IMR-90 (cell line): ENCODE measurements around the gene SENP7. TPM values are rescaled to one million over a fixed set of nuclear protein-coding genes. Genes with fewer than 3 reads are reported as not detected.

Experiments used
- ATAC-seq: fragments of 200-7000 bp; cut with Tn5 transposase; 2 replicates; pipeline ENCODE4 v1.9.1; 2020; ENCODE audit warnings: low read depth, mild to moderate bottlenecking, moderate library complexity
- BruUV-seq: library from RNA; stranded (reverse); fragments of 400-500 nt; replicated peaks from 2 replicates; lab custom pipeline; 2021; lab: Mats Ljungman, UMichigan
- CTCF ChIA-PET: fragments of 300-600 bp; formaldehyde crosslinking; extraction: SDS; loops from one replicate; lab custom pipeline; 2021; ENCODE audit warnings: antibody characterized with exemption; lab: Yijun Ruan, JAX
- POLR2A ChIA-PET: fragments of 300-600 bp; sonication (Branson Sonifier 250); formaldehyde crosslinking; loops from one replicate; lab custom pipeline; 2022; ENCODE audit warnings: antibody characterized with exemption; ENCODE audit not compliant: unreplicated experiment; lab: Charles Lee
- DNase-seq: peaks from one replicate; pipeline ENCODE4 v3.0.0; 2013
- H2AFZ ChIP-seq: replicated peaks from 2 replicates; pipeline ENCODE3; 2013; ENCODE audit warnings: low read length, mild to moderate bottlenecking; ENCODE audit not compliant: poor library complexity
- H2AK5ac ChIP-seq: 2 replicates; pipeline ENCODE4 v1.6.1; 2013; ENCODE audit warnings: low read depth, low read length, inconsistent platforms
- H2AK9ac ChIP-seq: replicated peaks from 2 replicates; pipeline ENCODE3; 2013; ENCODE audit warnings: mild to moderate bottlenecking, low read depth, low read length, moderate library complexity; ENCODE audit not compliant: poor library complexity
- H2BK120ac ChIP-seq: 2 replicates; pipeline ENCODE4 v1.6.1; 2013; ENCODE audit warnings: low read depth, low read length, inconsistent platforms
- H2BK15ac ChIP-seq: 3 replicates; pipeline ENCODE4 v1.6.1; 2013; ENCODE audit warnings: low read depth, low read length, inconsistent platforms
- H2BK20ac ChIP-seq: 2 replicates; pipeline ENCODE4 v1.6.1; 2013; ENCODE audit warnings: low read depth, mild to moderate bottlenecking, inconsistent platforms, low read length, moderate library complexity
- H2BK5ac ChIP-seq: 2 replicates; pipeline ENCODE4 v1.6.1; 2013; ENCODE audit warnings: mild to moderate bottlenecking, low read depth, low read length, inconsistent platforms; ENCODE audit not compliant: poor library complexity, severe bottlenecking
- H3K14ac ChIP-seq: replicated peaks from 2 replicates; pipeline ENCODE4 v1.6.1; 2013; ENCODE audit warnings: low read depth, low read length, inconsistent platforms
- H3K18ac ChIP-seq: 2 replicates; pipeline ENCODE4 v1.6.1; 2013; ENCODE audit warnings: low read depth, low read length, control low read depth
- H3K23ac ChIP-seq: 2 replicates; pipeline ENCODE4 v1.6.1; 2013; ENCODE audit warnings: low read depth, low read length, inconsistent platforms
- H3K27ac ChIP-seq: 2 replicates; pipeline ENCODE4 v1.5.1; 2013; ENCODE audit warnings: mild to moderate bottlenecking, control low read depth, low read length; ENCODE audit not compliant: insufficient read depth
- H3K27me3 ChIP-seq: 2 replicates; pipeline ENCODE4 v1.6.1; 2013; ENCODE audit warnings: low read length; ENCODE audit not compliant: control insufficient read depth, insufficient read depth
- H3K36me3 ChIP-seq: 2 replicates; pipeline ENCODE4 v1.6.1; 2013; ENCODE audit warnings: low read length, mixed read lengths; ENCODE audit not compliant: control insufficient read depth, insufficient read depth
- H3K4ac ChIP-seq: 2 replicates; pipeline ENCODE4 v1.6.1; 2013; ENCODE audit warnings: low read depth, low read length, inconsistent platforms
- H3K4me1 ChIP-seq: 2 replicates; pipeline ENCODE4 v1.6.1; 2013; ENCODE audit warnings: low read length, mixed read lengths; ENCODE audit not compliant: control insufficient read depth, insufficient read depth
- H3K4me2 ChIP-seq: 2 replicates; pipeline ENCODE4 v1.6.1; 2013; ENCODE audit warnings: low read depth, mild to moderate bottlenecking, control low read depth, low read length, moderate library complexity
- H3K4me3 ChIP-seq: 2 replicates; pipeline ENCODE4 v1.5.1; 2013; ENCODE audit warnings: low read depth, mild to moderate bottlenecking, control low read depth, low read length, moderate library complexity; ENCODE audit not compliant: insufficient read depth
- H3K56ac ChIP-seq: 2 replicates; pipeline ENCODE4 v1.6.1; 2013; ENCODE audit warnings: low read length, inconsistent platforms; ENCODE audit not compliant: insufficient read depth; ENCODE audit errors: extremely low read depth
- H3K79me1 ChIP-seq, 2 experiments: 2 replicates each; pipeline ENCODE4 v1.6.1; 2013; ENCODE audit warnings: low read length in 2 of 2, inconsistent platforms in 1 of 2, low read depth in 1 of 2
- H3K9ac ChIP-seq: 2 replicates; pipeline ENCODE4 v1.6.1; 2013; ENCODE audit warnings: low read depth, low read length, control low read depth
- H3K9me1 ChIP-seq: 2 replicates; pipeline ENCODE4 v1.6.1; 2013; ENCODE audit warnings: low read length, inconsistent platforms; ENCODE audit not compliant: insufficient read depth
- H3K9me3 ChIP-seq: 2 replicates; pipeline ENCODE4 v1.6.1; 2013; ENCODE audit warnings: low read length; ENCODE audit not compliant: control insufficient read depth, insufficient read depth
- H4K20me1 ChIP-seq: 2 replicates; pipeline ENCODE4 v1.6.1; 2013; ENCODE audit warnings: low read length, inconsistent platforms; ENCODE audit not compliant: insufficient read depth
- H4K5ac ChIP-seq: 2 replicates; pipeline ENCODE4 v1.6.1; 2013; ENCODE audit warnings: mild to moderate bottlenecking, low read depth, low read length, control low read depth
- H4K8ac ChIP-seq, 2 experiments: 2 replicates each; pipeline ENCODE4 v1.6.1; 2013; ENCODE audit warnings: low read depth in 2 of 2, low read length in 2 of 2, control low read depth in 1 of 2, inconsistent platforms in 1 of 2
- H4K91ac ChIP-seq: 2 replicates; pipeline ENCODE4 v1.6.1; 2013; ENCODE audit warnings: low read depth, low read length, inconsistent platforms; ENCODE audit not compliant: insufficient read depth
- BHLHE40 ChIP-seq: fragments of 150-350 bp; IDR thresholded peaks from 2 replicates; pipeline ENCODE4 v1.6.1; 2016; ENCODE audit warnings: mild to moderate bottlenecking, low read depth, low read length
- CEBPB ChIP-seq: IDR thresholded peaks from 2 replicates; pipeline ENCODE4 v1.6.1; 2012; ENCODE audit warnings: low read depth, low read length, improper control_type of control experiment
- CTCF ChIP-seq: conservative IDR thresholded peaks from 2 replicates; pipeline ENCODE4 v1.5.1; 2012; ENCODE audit warnings: mild to moderate bottlenecking, low read depth, low read length, improper control_type of control experiment
- FOS ChIP-seq: fragments of 150-350 bp; IDR thresholded peaks from 2 replicates; pipeline ENCODE4 v1.6.1; 2016; ENCODE audit warnings: low read depth, low read length
- MAZ ChIP-seq: IDR thresholded peaks from 2 replicates; pipeline ENCODE4 v1.6.1; 2012; ENCODE audit warnings: low read depth, mild to moderate bottlenecking, low read length, improper control_type of control experiment, moderate library complexity, borderline replicate concordance
- MXI1 ChIP-seq: IDR thresholded peaks from 2 replicates; pipeline ENCODE4 v1.6.1; 2012; ENCODE audit warnings: low read depth, mild to moderate bottlenecking, low read length, moderate library complexity, borderline replicate concordance
- NFE2L2 ChIP-seq: fragments of 150-350 bp; IDR thresholded peaks from 2 replicates; pipeline ENCODE4 v1.6.1; 2016; ENCODE audit warnings: low read depth, mild to moderate bottlenecking, low read length
- POLR2A ChIP-seq: IDR thresholded peaks from 2 replicates; pipeline ENCODE4 v1.6.1; 2012; ENCODE audit warnings: mild to moderate bottlenecking, low read depth, low read length
- RAD21 ChIP-seq: IDR thresholded peaks from 2 replicates; pipeline ENCODE4 v1.6.1; 2012; ENCODE audit warnings: low read length, improper control_type of control experiment
- RFX5 ChIP-seq: IDR thresholded peaks from 2 replicates; pipeline ENCODE4 v1.8.0; 2012; ENCODE audit warnings: low read depth, mild to moderate bottlenecking, low read length, moderate library complexity
- SMC3 ChIP-seq: fragments of 150-350 bp; IDR thresholded peaks from 2 replicates; pipeline ENCODE4 v1.6.1; 2016; ENCODE audit warnings: low read depth, mild to moderate bottlenecking, antibody characterized with exemption, low read length, moderate library complexity
- WGBS, 2 experiments: methylation state at CpG; one replicate each; pipeline versions ENCODE4 v1.1.5 to v1.1.7; 2013; ENCODE audit warnings: missing lambda C conversion rate in 2 of 2; ENCODE audit not compliant: insufficient read length in 1 of 2; ENCODE audit errors: extremely low coverage in 2 of 2; 5-methylcytosine and 5-hydroxymethylcytosine counted together
- dilution Hi-C: fragments of 300-500 bp; cut with HindIII; formaldehyde crosslinking; loops from one replicate; pipeline ENCODE4 v1.14.3; 2018; ENCODE audit warnings: low sequenced_read_pairs; ENCODE audit not compliant: unreplicated experiment
- in situ Hi-C: fragments of 300-500 bp; cut with MboI; formaldehyde crosslinking; loops from 3 replicates; pipeline ENCODE4 v1.14.3; 2019; ENCODE audit warnings: low sequenced_read_pairs, inconsistent platforms, mixed read lengths
- intact Hi-C: fragments of 100-400 bp; cut with micrococcal nuclease; formaldehyde crosslinking; loops from 2 replicates; pipeline ENCODE4 v1.10.0; 2022
- polyA plus RNA-seq, 3 experiments: library from polyadenylated mRNA; depleted of rRNA; stranded (reverse); fragments of >200 nt; gene quantifications; 2 replicates each; pipeline ENCODE4 v1.2.3, GENCODE V29; 2012; ENCODE audit warnings: low replicate concordance in 1 of 3
- total RNA-seq: library from RNA; depleted of rRNA; stranded (reverse); fragments of >200 nt; gene quantifications from 2 replicates; pipeline ENCODE4 v1.2.3, GENCODE V29; 2012

The SENP7 gene
- total and polyA plus RNA-seq, 2 of the 4 experiments (the other 2 are of a cell fraction): 5.5 to 8.4 TPM

DNA sequence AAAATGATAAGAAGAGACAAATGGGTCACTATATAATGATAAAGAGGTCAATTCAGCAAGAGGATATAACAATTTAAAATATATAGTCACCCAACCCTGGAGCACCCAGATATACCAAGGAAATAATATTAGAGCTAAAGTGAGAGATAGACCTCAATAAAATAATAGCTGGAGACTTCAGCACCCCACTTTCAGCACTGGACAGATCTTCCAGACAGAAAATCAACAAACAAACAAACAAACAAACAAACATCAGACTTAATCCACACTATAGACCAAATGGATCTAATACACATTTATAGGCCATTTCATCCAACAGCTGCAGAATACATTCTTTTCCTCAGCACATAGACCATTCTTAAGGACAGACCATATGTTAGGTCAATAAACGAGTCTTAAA lies 79.4 kb downstream of the SENP7 start:
- ChIA-PET CTCF (no interaction called here), POLR2A (no interaction called here)
- Histone ChIP-seq H2AK5ac (no peak overlapping the region), H3K4ac (no peak overlapping the region), H2BK120ac (no peak overlapping the region), H2BK5ac (no peak overlapping the region), H2AFZ (no peak overlapping the region), H3K18ac (no peak overlapping the region), H3K4me3 (no peak overlapping the region), H4K5ac (no peak overlapping the region), H3K27ac (no peak overlapping the region), H3K9me1 (no peaks in the 10 kb centered on the region), H3K14ac (no peak overlapping the region), H3K79me1 (peaks cover 3 to 7% of the 10 kb centered on the region in 2 experiments; a peak in 3 of 4 replicates), H4K20me1 (no peaks in the 10 kb centered on the region), H3K27me3 (no peaks in the 10 kb centered on the region), H4K91ac (no peak overlapping the region), H3K9ac (no peak overlapping the region), H2BK15ac (no peak overlapping the region), H3K23ac (no peak overlapping the region), H4K8ac (no peak overlapping the region), H3K4me2 (no peak overlapping the region), H3K56ac (no peak overlapping the region), H2AK9ac (no peak overlapping the region), H3K4me1 (no peaks in the 10 kb centered on the region), H3K9me3 (no peaks in the 10 kb centered on the region), H2BK20ac (no peak overlapping the region), H3K36me3 (no peaks in the 10 kb centered on the region)
- in situ Hi-C loops: no loop called here
- intact Hi-C loops: no loop called here
- WGBS, 2 experiments: no CpG with 5 or more reads among the region's 1 CpG
- dilution Hi-C loops: no loop called here
- no TSS peak for BruUV-seq
- ATAC-seq: no peak
- TF ChIP-seq FOS: no peak
- TF ChIP-seq CTCF: no peak
- TF ChIP-seq MXI1: no peak
- no peak for TF ChIP-seq POLR2A
- TF ChIP-seq RAD21: no peak
- TF ChIP-seq BHLHE40: no peak
- no peak for TF ChIP-seq NFE2L2
- no peak for TF ChIP-seq MAZ
- TF ChIP-seq SMC3: no peak
- TF ChIP-seq RFX5: no peak
- TF ChIP-seq CEBPB: no peak
- DNase-seq: no peak
